Loucy (cell line): Measurements from ENCODE around the gene ITGB8.

Source experiments
- H2AFZ ChIP-seq: fragments of 200-600 bp; sonication (generic); 2 replicates; pipeline ENCODE4 v1.6.0; 2016; ENCODE audit warnings: antibody characterized with exemption, mild to moderate bottlenecking, low read length, moderate library complexity
- H3F3A ChIP-seq: fragments of 200-600 bp; 2 replicates; pipeline ENCODE4 v1.6.0; 2016; ENCODE audit warnings: antibody characterized with exemption, low read depth, mild to moderate bottlenecking
- H3K27me3 ChIP-seq: fragments of 200-600 bp; sonication (generic); 2 replicates; pipeline ENCODE4 v1.6.1; 2014; ENCODE audit warnings: low read length, mild to moderate bottlenecking; ENCODE audit not compliant: insufficient read depth, poor library complexity, severe bottlenecking
- H3K36me3 ChIP-seq: fragments of 200-600 bp; sonication (generic); 2 replicates; pipeline ENCODE4 v1.6.1; 2016; ENCODE audit warnings: low read length; ENCODE audit not compliant: insufficient read depth
- H3K4me1 ChIP-seq: fragments of 200-600 bp; sonication (generic); 2 replicates; pipeline ENCODE4 v1.5.1; 2014; ENCODE audit warnings: low read length, mild to moderate bottlenecking; ENCODE audit not compliant: insufficient read depth, poor library complexity, severe bottlenecking
- H3K4me2 ChIP-seq: fragments of 200-600 bp; sonication (generic); 2 replicates; pipeline ENCODE4 v1.6.0; 2014; ENCODE audit warnings: antibody characterized with exemption, low read length, low read depth, mild to moderate bottlenecking; ENCODE audit not compliant: poor library complexity, severe bottlenecking
- H3K4me3 ChIP-seq: fragments of 200-600 bp; sonication (generic); 2 replicates; pipeline ENCODE4 v1.5.1; 2014; ENCODE audit warnings: low read length, mild to moderate bottlenecking, mixed read lengths; ENCODE audit not compliant: poor library complexity, severe bottlenecking
- H3K79me2 ChIP-seq: fragments of 200-600 bp; sonication (generic); 2 replicates; pipeline ENCODE4 v1.6.1; 2014; ENCODE audit warnings: low read length; ENCODE audit not compliant: insufficient read depth
- H3K9ac ChIP-seq: fragments of 200-600 bp; sonication (generic); 2 replicates; pipeline ENCODE4 v1.6.0; 2014; ENCODE audit warnings: mild to moderate bottlenecking, low read depth, low read length, moderate library complexity; ENCODE audit not compliant: poor library complexity, severe bottlenecking
- H3K9me2 ChIP-seq: fragments of 200-600 bp; sonication (generic); replicated peaks from 2 replicates; pipeline ENCODE4 v1.6.1; 2016; ENCODE audit warnings: low read depth, low read length, mixed read lengths
- H3K9me3 ChIP-seq: fragments of 200-600 bp; sonication (generic); 2 replicates; pipeline ENCODE4 v1.6.1; 2014; ENCODE audit warnings: mild to moderate bottlenecking, antibody characterized with exemption, low read length, low read depth; ENCODE audit not compliant: insufficient read depth
- H4K20me1 ChIP-seq: fragments of 200-600 bp; sonication (generic); 2 replicates; pipeline ENCODE4 v1.6.0; 2014; ENCODE audit warnings: antibody characterized with exemption, low read length, mild to moderate bottlenecking; ENCODE audit not compliant: insufficient read depth, poor library complexity, severe bottlenecking
- EZH2phosphoT487 ChIP-seq: fragments of 200-600 bp; IDR thresholded peaks from 2 replicates; pipeline ENCODE4 v1.6.1; 2018; ENCODE audit warnings: antibody characterized with exemption, mild to moderate bottlenecking, moderate library complexity, borderline replicate concordance
- TF ChIP-seq, protein P1 (sequence below): fragments of 200-600 bp; sonication (generic); conservative IDR thresholded peaks from 2 replicates; pipeline ENCODE4 v1.5.1; 2014; ENCODE audit warnings: mild to moderate bottlenecking, antibody characterized with exemption, low read length

The ITGB8 gene

DNA sequence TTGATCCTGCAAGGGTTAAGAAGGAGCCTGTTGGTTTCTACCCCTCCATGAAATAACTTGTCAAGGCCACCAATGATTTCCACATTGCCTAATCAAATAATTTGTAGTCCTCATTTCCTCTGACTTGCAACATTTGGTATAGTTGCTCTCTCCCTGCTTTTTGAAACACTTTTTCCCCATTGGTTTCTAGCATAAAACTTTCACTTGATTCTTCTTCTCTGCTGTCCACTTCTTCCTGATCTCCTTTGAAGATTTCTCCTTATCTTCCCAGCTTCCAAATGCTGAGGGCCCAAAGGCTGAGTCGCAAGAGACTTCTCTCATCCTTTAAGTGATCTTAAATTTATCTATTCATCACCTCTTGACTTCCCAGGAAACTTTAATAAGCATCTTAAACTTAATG is 134.2 kb downstream of the ITGB8 start:
- H3K27me3 ChIP-seq: no peaks in the 10 kb centered on the region
- no peaks in the 10 kb centered on the region for H4K20me1 ChIP-seq
- no peak overlapping the region for H2AFZ ChIP-seq
- H3K9me2 ChIP-seq: no peaks in the 10 kb centered on the region
- H3K9ac ChIP-seq: no peak overlapping the region
- no peaks in the 10 kb centered on the region for H3F3A ChIP-seq
- TF ChIP-seq, protein P1, sequence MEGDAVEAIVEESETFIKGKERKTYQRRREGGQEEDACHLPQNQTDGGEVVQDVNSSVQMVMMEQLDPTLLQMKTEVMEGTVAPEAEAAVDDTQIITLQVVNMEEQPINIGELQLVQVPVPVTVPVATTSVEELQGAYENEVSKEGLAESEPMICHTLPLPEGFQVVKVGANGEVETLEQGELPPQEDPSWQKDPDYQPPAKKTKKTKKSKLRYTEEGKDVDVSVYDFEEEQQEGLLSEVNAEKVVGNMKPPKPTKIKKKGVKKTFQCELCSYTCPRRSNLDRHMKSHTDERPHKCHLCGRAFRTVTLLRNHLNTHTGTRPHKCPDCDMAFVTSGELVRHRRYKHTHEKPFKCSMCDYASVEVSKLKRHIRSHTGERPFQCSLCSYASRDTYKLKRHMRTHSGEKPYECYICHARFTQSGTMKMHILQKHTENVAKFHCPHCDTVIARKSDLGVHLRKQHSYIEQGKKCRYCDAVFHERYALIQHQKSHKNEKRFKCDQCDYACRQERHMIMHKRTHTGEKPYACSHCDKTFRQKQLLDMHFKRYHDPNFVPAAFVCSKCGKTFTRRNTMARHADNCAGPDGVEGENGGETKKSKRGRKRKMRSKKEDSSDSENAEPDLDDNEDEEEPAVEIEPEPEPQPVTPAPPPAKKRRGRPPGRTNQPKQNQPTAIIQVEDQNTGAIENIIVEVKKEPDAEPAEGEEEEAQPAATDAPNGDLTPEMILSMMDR: no peak
- no peak for TF ChIP-seq EZH2phosphoT487
- no peak overlapping the region for H3K4me2 ChIP-seq
- H3K36me3 ChIP-seq: no peaks in the 10 kb centered on the region
- H3K79me2 ChIP-seq: no peaks in the 10 kb centered on the region
- no peaks in the 10 kb centered on the region for H3K4me1 ChIP-seq
- H3K4me3 ChIP-seq: no peak overlapping the region
- no peaks in the 10 kb centered on the region for H3K9me3 ChIP-seq
